DMS79 treated with DMSO at 0.1 percent for 48 hours (cell line): Measurements from ENCODE around the gene POLR3H.

Experiments
- DNase-seq: peaks from one replicate; lab custom pipeline; 2025; lab: John Stamatoyannopoulos, UW

Gene POLR3H

DNA sequence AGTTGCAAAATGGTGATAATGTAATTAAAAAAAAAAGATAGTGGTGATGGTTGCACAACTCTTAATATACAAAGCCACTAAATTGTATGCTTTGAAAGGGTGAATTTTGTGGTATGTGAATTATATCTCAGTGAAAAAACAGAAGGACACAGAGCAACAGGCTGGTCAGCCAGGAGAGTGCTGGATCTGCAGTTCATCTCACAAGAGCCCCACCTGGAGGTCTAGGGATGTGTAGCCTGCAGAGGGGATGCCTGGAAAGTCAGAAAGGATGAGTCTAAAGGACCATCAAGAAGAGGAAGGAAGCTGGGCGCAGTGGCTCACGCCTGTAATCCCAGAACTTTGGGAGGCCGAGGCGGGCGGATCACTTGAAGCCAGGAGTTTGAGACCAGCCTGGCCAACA is 9.0 kb downstream of the POLR3H start:
- no peak for DNase-seq

DNA sequence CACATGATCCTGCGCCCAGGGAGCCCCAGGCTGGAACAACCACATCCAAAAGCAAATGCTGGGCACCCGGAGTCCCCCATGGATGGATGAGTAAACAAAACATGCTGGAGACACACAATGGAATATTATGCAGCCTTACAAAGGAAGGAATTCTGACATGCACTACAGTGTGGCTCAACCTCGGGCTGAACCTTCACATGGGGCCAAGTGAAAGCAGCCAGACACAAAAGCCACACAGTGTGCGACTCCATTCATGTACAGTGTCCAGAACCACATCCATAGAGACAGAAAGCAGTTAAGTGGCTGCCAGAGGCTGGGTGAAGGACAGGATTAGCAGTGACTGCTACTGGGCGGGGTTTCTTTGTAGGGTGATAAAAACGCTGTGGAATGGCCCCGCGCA is 10.1 kb downstream of the POLR3H start:
- no peak for DNase-seq

DNA sequence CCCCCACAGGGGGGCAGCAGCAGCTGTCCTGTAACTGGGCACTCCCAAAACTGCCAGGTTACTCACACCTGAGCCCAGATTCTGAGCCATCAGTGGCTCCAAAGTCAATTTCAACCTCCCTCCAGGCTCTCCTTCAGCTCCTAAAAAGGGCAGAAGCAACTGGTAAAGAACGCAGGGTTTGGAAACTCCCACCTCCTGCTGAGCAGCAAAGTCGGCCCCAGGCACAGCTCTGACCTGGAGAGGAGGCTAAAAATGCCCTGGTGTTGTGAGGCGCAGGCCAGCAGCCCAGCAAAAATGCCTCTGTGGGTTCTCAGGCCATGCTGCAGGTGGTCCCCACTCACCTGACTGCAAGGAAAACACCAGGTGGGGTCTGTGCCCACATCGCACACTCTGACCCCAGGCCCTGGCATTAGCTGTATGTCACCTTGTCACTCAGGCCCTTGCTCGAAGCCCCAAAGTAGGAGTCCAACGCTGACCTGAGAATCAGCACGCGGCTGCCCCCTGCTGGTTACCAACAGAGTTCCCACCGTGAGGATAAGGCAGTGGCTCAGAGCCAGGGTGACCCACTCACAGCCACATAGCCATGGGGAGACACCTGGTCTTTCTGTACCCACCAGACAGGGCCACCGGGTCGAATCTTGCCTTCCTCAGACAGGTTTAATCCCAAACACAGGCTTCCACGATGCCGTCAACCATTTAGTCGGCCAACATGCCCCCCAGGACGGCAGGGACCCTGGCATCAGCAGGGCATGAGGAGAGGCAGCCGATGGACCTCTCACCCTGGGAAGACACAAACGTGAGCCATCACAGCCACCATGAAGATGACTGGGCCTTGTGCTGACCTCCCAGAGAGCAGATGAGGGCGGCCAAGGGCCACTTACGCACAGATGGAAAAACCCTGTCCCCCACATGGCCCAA is 11.1 kb downstream of the POLR3H start:
- DNase-seq = no peak

DNA sequence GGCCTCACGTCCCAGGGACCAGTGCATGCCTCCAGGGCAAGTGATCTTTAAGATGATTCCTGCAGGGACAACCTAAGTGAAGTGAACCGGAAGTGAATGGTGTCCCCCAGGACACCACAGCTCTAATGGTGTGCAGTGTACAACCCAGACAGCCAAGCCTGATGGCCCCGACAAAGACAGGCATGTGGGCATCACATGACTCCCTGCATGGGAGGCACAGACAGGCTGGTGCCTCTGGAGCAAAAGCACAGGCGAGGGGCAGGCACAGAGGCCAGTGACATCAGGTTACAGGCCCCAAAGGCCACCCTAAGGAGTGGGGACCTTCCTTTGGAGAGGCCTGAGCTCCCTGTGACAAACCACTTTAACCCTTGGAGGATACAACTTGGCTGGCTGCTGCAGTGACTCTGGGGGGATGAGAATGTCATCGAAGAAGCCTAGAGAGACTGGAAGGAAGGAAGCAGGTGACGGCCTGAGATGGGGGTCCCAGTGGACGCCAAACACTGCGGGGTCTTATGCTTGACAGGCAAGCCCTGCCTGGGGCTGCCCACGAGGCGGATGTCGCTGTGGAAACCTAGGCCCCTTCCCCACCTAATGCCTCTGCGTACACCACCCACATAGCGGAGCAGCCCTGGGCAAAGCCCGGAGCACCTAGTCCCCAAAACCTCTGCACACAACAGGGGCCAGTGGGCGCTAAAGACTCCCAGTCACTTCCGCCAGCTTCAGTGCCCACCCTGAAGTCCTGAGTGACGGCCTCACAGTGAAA is 12.4 kb downstream of the POLR3H start:
- DNase-seq = no peak

DNA sequence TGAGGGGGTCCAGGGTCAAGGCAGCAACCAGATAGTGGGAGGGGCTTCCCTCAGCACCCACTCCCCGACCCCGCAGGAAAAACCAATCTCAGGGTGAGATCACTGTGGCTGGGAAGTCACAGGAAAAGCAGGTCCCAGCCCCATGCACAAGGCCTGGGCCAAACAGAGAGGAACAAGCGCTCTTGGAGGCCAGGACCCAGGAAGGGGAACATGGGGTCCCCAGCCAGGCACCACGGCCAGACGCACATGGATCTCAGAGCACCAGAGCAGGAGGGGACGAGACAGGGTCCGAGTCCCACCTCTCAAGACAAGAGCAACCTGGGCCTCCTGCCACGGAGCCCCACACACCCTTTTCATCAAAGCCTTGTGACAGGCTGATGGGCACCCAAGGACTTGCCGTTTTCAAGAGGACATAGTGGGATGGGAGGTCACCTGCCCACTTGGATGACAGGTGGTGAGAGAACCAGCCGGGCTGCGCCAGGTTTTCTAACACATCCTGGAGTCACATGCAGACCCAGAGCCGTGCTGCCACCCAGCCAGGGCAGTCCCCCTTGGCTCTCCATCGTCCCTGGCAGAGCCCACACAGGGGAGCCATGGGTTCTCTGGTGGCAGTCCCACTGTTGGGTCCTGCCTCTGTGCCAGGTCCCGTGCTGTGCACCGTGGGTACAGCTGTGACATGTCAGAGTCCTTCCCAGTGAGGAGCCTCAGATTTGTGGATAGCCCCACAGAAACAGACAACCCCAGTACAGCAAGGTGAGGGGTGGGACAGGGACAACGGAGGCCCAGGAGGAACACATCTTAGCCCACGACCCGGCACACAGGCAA is 13.2 kb downstream of the POLR3H start:
- no peak for DNase-seq

DNA sequence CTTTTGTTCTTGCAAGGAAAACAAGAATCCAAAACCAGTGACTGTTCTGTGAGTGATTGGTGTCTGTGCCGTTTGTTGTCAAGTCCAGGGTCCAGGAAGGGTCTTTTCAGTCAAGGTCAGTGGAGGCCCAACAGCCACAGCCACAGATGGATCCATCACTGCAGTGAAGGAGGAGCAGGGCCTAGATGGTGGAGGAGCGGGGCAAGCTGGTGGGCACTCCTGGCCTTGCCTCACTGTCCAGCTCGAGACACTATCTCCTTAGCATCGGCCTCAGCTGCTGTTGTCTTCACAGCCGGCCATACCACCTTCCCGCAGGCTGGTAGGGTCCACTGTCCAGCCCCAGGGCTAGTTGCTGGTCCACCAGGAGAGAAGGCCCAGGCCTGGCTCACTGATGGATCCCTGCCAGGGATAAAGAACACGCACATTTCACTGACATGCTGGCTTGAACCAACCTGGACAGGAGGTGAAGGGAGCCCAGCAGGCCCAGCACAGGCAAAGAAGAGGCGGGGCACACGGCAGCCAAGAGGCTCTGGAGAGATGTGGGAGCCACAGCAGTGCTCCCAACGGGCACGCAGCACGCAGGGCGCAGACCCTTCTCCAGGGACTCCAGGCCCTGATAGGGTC is 15.2 kb downstream of the POLR3H start:
- DNase-seq = no peak

DNA sequence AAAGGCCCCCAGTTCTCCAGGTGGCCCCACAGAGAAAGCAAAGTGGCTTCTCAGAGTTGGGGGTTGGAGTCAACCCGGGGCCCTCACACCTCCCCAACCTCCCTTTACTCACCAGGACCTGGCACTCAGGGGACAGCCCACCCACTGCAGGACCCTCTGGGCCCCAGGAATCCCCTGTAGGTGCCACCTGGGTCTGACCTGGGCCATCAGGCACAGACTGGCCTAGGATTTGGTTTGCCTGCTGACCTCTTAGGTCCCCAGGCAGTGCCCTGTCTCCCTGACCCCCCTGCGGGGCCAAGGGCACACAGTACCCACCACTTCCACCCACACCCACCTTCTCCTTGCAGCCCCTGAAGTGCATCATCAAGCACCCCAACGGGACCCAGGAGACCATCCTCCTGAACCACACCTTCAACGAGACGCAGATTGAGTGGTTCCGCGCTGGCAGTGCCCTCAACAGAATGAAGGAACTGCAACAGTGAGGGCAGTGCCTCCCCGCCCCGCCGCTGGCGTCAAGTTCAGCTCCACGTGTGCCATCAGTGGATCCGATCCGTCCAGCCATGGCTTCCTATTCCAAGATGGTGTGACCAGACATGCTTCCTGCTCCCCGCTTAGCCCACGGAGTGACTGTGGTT is 16.0 kb downstream of the POLR3H start:
- no peak for DNase-seq

DNA sequence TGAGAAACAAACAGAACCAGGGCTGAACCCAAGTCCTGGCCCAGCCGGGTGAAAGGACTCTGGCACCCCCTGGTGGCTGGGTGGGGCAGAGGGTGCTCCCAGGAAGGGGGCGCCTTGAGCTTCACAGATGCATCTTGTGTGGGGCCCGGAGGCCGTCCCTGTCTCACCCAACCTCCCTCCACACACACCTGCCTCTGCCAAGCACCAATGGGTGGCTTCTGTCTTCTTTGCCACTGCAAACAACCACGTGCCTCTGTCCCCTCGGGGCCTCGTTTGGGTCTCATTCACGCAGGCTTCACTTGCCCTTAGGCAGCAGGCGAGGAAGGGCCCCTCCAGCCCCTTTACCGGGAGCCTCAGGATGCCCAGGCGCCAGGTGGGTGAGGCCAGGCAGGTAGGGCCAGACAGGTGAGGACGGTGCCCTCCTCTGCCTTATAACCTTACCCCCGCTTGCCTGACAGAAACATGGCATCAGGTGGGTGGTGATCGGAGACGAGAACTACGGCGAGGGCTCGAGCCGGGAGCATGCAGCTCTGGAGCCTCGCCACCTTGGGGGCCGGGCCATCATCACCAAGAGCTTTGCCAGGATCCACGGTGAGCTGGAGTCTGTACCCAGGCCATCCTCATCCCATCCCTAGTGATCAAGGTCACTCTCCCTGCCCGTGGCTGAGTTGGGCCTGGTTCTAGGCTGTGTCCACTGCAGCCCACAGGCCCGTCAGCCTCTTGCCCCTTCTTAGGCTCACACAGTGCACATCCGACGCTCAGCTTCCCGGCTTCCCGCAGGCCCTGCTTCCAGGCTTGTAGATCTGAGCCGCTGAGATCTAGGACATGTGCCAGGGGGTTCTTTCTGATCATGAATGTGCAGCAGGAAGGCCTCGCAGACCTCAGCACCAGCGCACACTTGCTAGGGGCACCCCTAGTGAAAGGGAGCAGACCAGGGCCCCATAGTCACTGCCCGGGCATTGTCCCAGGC is 17.2 kb downstream of the POLR3H start:
- no peak for DNase-seq

DNA sequence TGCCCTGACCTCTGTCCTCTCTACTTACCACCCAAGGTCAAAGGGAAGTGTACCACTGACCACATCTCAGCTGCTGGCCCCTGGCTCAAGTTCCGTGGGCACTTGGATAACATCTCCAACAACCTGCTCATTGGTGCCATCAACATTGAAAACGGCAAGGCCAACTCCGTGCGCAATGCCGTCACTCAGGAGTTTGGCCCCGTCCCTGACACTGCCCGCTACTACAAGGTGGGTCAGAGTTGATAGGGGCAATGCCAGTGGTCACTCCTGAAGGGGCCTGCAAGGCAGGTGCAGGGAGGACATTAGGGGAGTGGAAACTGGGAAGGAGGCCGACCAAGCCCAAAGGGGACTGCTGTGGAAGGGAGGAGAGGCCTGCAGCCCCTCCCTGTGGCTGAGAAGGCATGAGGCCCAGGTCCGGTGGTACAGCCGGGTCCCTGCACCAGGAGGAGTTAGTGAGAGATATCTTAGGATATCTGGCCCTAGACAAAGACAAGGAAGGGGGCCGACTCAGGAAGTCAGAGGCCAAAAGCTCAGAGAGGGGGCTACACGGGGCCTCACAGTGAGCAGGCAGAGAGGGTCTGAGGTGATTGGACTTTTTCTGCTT is 17.9 kb downstream of the POLR3H start:
- no peak for DNase-seq

DNA sequence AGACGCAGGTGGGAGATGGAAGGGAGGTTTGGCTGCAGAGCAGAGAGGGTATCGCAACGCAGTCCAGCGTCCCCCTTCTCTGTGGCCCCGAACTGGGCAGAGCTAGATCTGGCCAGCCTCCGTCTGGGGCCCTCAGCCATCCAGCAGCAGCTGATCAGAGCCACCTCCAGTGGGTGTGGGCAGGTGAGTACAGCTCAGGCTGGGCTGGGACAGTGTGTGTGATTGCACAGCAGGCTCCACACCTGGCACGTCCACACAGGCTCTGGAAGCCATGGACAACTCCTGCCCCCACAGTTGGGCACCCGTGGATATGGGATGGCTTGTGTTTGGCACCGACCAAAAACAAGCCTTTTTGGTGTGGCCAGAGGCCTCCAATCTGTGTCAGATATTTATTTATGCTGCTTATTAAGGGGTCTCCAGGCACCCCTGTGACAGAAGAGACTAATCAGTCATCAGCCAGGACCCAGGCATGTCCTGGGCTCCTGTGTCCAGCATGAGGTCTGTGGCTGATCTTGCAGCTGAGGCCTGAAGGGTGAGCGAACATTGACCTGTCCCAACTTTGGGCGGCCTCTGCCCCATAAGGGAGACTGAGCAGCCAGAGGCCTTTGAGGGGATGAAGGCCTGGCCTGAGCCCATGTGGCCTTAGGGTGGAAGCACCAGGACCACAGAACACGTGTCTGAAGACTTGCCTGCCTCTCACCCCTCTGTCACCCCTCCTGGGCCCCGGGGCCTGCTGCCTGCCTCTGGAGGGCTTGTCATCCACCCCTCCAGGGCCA is 18.6 kb downstream of the POLR3H start:
- no peak for DNase-seq

DNA sequence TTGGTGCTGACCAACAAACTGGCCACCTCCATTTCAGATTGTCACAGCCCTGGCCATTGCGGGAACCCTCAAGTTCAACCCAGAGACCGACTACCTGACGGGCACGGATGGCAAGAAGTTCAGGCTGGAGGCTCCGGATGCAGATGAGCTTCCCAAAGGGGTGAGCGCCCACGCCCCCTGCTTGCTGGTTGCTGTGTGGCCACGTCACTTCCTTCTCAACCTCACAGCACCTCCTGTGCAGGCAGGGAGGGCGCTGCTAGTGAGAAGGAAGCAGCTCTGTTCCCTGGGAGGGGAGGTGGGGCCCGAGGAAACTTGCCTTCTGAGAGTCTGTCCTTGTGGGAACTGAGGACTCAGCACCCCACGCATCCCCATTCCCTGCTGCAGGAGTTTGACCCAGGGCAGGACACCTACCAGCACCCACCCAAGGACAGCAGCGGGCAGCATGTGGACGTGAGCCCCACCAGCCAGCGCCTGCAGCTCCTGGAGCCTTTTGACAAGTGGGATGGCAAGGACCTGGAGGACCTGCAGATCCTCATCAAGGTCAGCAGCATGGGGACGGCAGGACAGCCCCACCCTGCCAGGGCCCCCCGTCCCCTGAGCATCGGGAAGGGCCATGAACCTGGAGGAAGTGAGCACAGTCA is 19.3 kb downstream of the POLR3H start:
- no peak for DNase-seq

DNA sequence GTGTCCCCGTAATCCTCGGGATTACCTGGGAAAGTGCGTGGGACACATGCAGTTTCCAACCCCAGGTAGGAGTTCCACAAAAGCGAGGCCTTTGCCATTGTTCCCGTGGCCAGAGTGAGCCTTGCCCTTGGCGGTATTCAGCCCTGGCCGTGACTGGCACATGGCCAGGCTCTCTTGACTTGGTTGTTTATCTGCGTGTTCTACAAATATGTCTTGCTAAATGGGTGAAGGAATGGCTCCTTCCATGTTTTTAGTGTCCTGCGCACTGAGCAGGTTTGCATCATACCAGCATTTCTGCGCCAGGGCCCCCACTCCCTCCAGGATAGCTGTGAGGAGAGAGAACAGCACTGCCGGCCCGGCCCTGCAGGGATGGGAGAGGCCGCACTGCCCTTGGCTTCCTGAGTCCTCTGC is 20.0 kb downstream of the POLR3H start:
- DNase-seq = no peak

DNA sequence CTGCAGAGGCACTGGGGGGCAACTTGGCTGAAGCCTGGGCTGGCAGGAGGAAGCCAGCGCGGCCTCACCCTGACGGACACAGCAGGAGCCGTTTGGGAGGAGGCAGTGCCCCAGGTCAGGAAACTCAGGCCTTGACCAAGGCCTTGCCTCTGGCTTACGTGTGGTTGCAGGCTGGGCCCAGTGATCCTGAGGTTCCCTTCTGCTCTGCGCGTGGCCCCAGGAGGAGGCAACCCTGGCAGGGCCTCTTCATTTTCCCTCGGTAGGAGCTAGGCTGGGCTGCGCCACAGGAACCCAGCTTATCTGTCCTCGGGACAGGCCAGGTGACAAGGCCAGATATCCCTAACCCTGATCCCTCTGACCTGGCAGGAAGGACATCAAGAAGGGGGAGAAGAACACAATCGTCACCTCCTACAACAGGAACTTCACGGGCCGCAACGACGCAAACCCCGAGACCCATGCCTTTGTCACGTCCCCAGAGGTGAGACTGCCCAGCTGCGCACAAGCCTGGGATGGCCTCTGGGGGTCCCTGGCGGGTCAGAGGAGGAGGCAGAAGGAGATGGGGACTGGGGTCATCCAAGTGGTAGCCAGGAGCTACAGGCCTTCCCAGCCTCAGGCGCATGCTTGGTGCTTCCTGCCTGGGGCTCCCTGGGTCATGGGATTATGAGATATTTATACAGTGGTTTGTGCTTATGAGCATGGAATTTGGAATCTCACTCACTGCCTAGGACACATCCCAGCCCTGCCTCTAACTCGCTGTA is 20.6 kb downstream of the POLR3H start:
- no peak for DNase-seq

DNA sequence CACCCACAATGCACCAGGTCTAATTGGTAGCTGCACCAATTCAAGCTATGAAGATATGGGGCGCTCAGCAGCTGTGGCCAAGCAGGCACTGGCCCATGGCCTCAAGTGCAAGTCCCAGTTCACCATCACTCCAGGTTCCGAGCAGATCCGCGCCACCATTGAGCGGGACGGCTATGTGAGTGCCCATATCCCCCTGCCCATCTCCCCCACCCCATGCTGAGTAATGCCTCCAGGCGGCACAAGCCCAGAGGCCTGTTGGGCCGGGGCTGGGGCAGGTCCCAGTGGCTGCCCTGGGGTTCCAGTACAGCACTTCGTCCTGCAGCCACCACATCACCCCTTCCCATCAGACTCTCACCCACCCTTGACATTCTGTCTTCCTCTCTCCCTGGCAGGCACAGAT is 21.5 kb downstream of the POLR3H start:
- no peak for DNase-seq

DNA sequence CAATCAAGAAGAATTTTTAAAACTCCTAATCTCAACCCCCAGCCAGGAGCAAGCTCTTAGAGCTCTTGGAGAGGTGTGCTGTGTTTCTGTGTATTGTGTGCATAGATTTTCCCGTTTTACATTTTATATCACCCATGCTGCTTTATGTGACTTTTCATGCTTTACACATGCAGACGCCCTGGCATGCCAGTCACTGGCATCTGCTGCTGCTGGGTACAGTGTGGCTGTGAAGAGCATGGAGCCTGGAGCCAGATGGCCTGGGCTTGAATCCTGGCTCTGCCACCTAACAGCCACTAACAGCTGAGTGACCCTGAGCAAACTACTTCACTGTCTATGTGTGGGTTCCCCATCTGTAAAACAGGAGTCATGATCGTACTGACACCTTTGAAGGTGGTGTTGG is 23.1 kb downstream of the POLR3H start:
- DNase-seq = no peak

DNA sequence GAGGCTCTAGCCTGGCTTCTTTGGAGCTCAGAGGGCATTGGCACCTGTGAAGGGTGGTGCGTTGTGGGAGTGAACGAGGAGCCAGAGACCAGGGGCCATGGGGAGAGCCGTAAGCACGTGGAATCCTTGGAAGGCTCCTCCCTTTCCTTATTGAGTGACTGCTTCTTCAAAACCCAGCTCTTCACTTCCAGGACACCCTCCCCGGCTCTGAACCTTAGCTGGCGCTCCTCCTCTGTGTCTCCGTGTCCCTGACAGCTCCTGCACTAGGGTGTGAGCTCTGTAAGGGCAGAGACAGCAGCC is 26.3 kb downstream of the POLR3H start:
- no peak for DNase-seq

DNA sequence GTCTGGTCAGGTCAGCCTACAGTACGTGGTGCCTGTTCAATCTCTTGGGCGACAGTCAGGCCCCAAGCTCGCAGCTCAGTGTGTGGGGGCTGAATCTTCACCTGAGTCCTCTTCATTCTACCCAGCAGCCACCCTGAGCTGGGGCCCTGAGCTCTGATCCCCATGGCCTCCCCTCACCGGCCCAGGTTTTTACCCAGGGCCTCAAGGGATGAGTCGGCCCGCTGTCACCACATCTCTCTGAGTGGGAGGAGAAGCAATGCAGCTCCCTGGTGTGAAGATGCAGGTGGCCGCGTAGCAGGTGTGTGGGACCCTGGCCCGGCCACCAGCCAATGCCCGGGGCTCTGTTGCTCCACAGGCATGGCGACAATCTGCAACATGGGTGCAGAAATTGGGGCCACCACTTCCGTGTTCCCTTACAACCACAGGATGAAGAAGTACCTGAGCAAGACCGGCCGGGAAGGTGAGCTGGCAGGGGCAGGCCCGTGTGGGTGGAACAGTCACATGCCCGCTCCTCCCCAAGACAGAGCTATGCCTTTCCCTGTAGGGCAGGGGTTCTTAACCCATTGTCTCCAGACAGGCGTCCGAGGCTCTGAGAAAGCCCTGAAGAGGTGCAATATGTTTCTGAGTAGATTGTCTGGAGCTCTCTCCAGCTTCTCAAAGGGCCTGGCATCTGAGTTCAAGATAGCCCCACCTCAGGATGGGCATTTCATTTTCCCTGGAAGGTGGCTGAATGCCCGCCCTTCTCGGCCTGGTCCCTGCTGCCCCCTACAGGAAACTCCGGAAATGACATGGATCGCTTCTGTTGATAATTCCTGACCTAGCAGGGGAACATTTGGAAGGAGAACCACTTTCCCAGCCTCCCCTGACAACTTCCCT is 26.9 kb downstream of the POLR3H start:
- DNase-seq = peak; percentile 9
